Measurements from ENCODE around the gene KANK2.
"Not testable (repeated sequence)": the region's sequence is repeated elsewhere in the genome, so short reads cannot be mapped to it uniquely, and the experiment has no call there.

DNA sequence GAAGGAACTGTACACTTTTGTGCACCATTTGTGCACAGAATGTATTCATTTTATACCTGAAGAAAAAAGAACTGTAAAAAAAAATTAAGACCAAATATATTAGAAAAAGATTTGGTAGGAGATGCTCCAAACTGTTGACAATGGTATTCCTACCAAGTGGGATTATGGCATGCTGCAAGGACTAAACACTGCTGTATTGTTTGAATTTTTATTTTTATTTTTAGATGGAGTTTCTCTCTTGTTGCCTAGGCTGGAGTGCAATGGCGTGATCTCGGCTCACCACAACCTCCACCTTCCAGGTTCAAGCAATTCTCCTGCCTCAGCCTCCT lies 36.9 kb downstream of the KANK2 start:
- TF ChIP-seq POLR2AphosphoS5, POLR2A, CTCF (IDR thresholded peaks at IDR 0.05): not testable (repeated sequence)

Measured in suprapubic skin (tissue), 4 donors.